Fibroblast of mammary gland (primary cell): Measurements from ENCODE around the gene PSMD11.

ENCODE experiments used
- DNase-seq: peaks from one replicate; pipeline ENCODE4 v3.0.0-alpha.2; 2010; ENCODE audit warnings: low read depth
- H3K4me3 ChIP-seq: 2 replicates; pipeline ENCODE4 v1.5.1; 2011; ENCODE audit warnings: low read depth, mild to moderate bottlenecking, low read length, moderate library complexity; ENCODE audit not compliant: control insufficient read depth
- TF ChIP-seq, protein P1 (sequence below): conservative IDR thresholded peaks from 2 replicates; pipeline ENCODE4 v1.5.1; 2011; ENCODE audit warnings: low read depth, low read length, inconsistent platforms; ENCODE audit not compliant: control insufficient read depth, insufficient read depth

PSMD11 gene

GRCh38 chr17:32516940-32517701, 72.8 kb downstream of the PSMD11 start:
- no peak for DNase-seq
- TF ChIP-seq, protein P1, sequence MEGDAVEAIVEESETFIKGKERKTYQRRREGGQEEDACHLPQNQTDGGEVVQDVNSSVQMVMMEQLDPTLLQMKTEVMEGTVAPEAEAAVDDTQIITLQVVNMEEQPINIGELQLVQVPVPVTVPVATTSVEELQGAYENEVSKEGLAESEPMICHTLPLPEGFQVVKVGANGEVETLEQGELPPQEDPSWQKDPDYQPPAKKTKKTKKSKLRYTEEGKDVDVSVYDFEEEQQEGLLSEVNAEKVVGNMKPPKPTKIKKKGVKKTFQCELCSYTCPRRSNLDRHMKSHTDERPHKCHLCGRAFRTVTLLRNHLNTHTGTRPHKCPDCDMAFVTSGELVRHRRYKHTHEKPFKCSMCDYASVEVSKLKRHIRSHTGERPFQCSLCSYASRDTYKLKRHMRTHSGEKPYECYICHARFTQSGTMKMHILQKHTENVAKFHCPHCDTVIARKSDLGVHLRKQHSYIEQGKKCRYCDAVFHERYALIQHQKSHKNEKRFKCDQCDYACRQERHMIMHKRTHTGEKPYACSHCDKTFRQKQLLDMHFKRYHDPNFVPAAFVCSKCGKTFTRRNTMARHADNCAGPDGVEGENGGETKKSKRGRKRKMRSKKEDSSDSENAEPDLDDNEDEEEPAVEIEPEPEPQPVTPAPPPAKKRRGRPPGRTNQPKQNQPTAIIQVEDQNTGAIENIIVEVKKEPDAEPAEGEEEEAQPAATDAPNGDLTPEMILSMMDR, result no peak
- H3K4me3 ChIP-seq, result no peak overlapping the region

GRCh38 chr17:32517982-32518381, 73.7 kb downstream of the PSMD11 start:
- no peak for DNase-seq
- H3K4me3 ChIP-seq, result no peak overlapping the region
- TF ChIP-seq, protein P1, result no peak

GRCh38 chr17:32518646-32519227, 74.4 kb downstream of the PSMD11 start:
- no peak for DNase-seq
- H3K4me3 ChIP-seq, result peak overlapping the region; percentile 38
- TF ChIP-seq, protein P1, result no peak

DNA sequence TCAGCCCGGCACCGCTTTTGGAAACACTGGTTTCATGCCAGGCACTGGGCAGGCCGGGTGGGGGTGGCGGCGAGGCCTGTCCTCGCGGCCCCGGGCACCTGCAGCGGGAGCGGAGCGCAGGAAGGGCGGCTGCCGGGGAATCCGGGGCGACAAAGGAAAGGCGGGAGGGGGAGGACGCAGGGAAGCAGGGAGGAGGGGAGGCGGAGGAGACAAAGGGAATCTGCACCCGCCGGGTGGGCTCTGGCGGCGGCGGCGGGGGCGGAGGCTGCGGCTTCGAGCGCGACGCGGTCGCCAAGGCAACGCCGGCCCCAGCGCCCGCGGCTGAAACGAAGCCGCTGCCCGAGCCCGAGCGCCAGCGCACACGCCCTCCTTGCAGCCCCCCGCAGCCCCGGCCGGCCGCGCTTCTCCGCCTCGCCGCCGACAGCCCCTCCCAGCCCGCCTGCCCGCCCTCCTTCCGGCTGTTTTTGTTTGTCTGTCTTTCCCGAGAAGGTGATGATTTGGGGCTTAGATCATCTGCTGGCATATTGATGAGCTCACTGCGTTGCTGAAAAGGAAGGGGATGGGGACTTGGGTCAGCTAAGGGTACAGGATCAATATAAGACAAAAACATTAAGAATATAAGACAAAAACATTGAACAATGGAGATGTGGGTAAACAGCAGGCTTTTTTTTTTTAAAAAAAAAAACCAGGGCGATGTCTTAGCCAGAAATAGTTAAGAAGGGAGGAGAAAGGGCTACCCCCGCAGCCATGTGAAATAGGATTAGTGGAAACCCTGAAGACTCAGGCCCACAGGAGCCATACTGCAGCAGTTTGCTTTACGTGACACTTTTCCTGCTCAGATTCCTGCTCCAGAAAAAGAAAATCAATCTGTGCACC, 75.2 kb downstream of the PSMD11 start:
- peak; percentile 27 for DNase-seq
- peak overlapping the region; percentile 38 for H3K4me3 ChIP-seq
- TF ChIP-seq, protein P1, result no peak

- no peak overlapping the region for H3K4me3 ChIP-seq
- TF ChIP-seq, protein P1, result no peak
- DNase-seq, result peak; percentile 17
Measured at GRCh38 chr17:32520104-32520701, 75.9 kb downstream of the PSMD11 start.

DNA sequence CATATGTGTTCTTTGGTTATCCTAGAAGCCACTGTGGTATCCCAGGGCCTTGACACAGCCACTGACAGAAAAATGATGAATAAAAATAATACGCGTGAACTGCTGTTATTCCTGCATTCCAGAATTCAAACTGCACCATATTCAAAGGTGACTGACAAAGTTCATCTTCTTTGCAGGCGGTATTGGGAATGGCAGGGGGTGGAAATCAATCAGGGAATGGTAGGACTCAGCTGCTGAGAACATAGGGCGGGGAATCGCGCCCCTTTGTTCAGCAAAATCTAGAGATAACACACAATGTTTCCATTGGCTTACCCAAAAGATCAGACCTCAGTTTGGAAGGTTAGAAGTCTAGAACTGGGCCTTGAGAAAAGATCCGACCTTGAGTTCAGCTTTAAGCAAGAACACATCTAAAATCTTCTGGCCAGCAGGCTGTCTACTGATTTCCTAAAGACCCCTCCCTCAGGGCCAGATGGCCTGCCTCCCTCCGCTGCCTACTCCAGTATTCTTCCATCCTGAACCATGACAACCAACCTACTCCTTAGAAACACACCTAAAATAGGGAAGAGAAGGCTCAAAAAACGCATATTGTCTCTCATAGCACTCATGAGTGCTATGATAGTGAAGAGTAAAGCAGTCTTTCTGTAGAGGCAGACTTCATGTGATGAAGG, 76.6 kb downstream of the PSMD11 start:
- TF ChIP-seq, protein P1, result no peak
- H3K4me3 ChIP-seq, result no peak overlapping the region
- DNase-seq, result no peak
